GM19099 (cell line): ENCODE data around the gene DNAH12.

Experiments used
- POLR2A ChIP-seq: IDR thresholded peaks from 3 replicates; pipeline ENCODE4 v1.6.1; 2011; ENCODE audit warnings: low read depth; ENCODE audit not compliant: insufficient read length; ENCODE audit errors: extremely low read depth

DNAH12 gene, protein sequence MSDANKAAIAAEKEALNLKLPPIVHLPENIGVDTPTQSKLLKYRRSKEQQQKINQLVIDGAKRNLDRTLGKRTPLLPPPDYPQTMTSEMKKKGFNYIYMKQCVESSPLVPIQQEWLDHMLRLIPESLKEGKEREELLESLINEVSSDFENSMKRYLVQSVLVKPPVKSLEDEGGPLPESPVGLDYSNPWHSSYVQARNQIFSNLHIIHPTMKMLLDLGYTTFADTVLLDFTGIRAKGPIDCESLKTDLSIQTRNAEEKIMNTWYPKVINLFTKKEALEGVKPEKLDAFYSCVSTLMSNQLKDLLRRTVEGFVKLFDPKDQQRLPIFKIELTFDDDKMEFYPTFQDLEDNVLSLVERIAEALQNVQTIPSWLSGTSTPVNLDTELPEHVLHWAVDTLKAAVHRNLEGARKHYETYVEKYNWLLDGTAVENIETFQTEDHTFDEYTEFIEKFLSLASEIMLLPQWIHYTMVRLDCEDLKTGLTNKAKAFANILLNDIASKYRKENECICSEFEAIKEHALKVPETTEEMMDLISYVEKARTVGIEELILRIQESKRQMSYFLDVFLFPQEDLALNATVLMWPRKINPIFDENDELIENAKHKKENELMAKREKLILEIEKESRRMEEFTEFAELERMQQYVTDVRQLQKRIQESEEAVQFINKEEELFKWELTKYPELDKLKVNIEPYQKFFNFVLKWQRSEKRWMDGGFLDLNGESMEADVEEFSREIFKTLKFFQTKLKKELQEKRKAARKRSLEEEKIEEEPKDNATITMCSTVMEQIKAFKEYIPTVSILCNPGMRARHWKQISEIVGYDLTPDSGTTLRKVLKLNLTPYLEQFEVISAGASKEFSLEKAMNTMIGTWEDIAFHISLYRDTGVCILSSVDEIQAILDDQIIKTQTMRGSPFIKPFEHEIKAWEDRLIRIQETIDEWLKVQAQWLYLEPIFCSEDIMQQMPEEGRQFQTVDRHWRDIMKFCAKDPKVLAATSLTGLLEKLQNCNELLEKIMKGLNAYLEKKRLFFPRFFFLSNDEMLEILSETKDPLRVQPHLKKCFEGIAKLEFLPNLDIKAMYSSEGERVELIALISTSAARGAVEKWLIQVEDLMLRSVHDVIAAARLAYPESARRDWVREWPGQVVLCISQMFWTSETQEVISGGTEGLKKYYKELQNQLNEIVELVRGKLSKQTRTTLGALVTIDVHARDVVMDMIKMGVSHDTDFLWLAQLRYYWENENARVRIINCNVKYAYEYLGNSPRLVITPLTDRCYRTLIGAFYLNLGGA (N-terminal part only)

GRCh38 chr3:57544181-57545125 lies at the start of gene DNAH12:
DNAH12 (minus strand) TSS chr3:57544344; CDS start chr3:57542870, 1,474 bp downstream.
- TF ChIP-seq POLR2A = no peak

DNA sequence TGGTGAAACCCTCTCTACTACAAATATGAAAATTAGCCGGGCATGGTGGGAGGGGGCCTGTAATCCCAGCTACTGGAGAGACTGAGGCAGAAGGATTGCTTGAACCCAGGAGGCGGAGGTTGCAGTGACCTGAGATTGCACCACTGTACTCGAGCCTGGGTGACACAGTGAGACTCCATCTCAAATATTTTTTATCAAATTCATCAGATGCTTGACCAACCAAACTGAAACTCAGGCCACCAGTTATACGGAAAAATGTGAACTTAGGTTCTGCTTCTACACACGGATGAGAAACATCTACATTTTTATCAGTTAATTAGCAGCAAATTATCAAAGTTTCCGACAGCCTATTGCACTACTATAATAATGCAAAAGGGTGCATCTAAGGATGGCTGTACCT lies 48.2 kb upstream of the DNAH12 start:
- TF ChIP-seq POLR2A = no peak

GRCh38 chr3:57587905-57588304 lies 43.8 kb upstream of the DNAH12 start:
- TF ChIP-seq POLR2A = no peak

DNA sequence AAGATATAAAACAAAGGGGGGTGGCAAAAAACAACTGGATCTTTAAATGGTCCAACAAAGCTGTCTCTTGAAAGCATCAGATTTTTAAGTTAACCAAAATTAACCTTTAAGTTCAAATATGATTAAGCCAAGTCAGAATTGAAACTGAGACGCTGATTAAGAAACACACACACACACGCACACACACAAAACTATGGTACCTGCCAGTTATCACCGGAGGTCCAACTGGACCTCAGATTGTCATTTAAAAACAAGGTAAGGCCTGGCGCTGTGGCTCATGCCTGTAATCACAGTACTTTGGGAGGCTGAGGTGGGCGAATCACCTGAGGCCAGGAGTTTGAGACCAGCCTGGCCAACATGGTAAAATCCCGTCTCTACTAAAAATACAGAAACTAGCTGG lies 42.6 kb upstream of the DNAH12 start:
- no peak for TF ChIP-seq POLR2A

DNA sequence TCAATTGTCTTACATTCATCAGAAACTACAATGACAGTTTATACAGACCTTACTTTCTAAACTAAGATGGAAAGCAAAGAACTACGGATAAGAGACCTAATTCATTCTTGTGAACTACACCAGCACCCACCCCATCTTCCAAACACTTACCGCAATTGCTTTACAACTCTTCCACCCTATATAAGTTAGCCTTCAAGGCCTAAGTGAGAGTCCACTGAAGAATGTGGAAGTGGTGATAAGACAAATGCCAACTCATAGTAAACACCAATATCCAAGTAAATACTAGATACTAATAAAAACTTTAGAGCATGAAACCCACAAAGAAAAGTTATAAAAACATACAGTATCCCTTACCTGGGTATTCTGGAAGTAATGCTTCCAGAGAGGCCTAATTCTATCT lies 39.4 kb upstream of the DNAH12 start:
- no peak for TF ChIP-seq POLR2A

DNA sequence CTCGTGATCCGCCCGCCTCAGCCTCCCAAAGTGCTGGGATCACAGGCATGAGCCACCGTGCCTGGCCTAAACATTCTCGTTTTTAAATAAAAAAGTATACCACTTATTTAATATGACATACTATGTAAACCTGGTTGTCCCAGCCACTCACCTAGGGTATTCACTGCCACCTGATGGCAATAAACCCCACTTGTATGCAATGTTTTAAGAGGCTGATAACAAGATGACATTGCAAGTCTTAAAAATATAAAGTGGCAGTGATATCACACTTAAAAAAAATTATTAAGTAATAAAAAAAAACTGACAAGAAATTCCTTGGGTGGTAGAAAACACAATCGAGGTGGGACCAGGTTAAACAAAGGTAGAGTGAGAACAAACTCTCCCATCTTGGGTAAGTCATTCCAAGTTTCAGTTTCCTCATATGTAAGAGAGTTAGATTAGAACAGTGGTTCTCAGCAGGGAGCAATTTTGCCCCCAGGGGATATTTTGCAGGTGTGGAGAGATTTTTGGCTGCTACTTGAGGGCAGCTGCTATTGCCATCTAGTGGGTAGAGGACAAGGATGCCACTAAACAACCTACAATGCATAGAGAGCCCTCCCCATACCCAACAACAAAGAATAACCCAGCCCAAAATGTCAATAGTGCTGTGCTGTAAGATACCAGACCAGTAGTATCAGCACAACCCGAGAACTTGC lies 38.5 kb upstream of the DNAH12 start:
- TF ChIP-seq POLR2A = no peak

- no peak for TF ChIP-seq POLR2A
These were observed 33.7 kb upstream of the DNAH12 start for GRCh38 chr3:57577801-57578200.

DNA sequence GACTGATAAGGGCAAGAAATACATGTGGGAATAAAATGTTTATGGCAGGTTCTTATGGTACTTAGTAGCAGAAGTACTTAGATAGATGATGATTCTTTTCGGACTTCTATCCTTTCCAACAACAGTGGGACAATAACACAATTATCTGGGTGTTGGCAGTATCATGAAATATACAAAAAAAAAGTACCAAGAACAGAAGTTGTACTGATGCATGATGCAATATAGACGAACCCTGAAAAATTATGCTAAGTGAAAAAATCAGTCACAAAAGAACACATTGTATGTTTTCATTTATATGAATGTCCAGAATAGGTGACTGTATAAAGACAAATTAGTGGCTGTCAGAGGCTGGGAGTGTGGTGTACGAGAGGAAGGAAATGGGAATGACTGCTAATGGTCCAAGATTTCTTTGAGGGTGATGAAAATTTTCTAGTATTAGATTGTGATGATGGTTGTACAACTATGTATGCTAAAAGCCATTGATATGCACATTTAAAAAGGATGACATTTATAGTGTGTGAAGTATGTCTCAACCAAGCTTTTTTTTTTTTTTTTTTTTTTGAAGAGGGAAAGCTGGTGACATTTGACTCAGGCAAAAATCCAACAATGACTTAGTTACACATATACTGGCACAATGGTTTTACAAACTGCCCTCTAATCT lies 32.0 kb upstream of the DNAH12 start:
- no peak for TF ChIP-seq POLR2A

DNA sequence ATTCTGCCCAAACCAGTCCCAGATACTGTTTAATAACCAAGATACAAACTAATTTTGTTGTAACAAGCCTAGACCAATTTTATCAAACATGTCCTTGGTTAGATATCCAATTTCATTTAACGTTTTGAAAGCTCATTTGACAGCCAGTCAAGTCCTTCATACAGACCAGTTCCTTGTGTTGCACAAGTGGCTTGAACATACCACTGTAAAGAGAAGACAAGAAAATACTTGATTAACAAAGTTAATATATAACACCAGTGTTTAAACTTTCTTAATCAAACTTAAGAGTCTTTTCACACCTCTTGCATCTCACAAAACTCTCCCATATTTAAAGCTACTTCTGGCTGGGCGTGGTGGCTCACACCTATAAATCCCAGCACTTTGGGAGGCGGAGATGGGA lies 28.0 kb upstream of the DNAH12 start:
- TF ChIP-seq POLR2A = no peak

GRCh38 chr3:57570878-57571277 lies 26.7 kb upstream of the DNAH12 start:
- no peak for TF ChIP-seq POLR2A

GRCh38 chr3:57569859-57570450 lies 25.8 kb upstream of the DNAH12 start:
- no peak for TF ChIP-seq POLR2A

- TF ChIP-seq POLR2A = no peak
These were observed 15.4 kb upstream of the DNAH12 start for GRCh38 chr3:57559526-57559925.
